HEK293 (cell line): Measurements from ENCODE around the gene VAV3.

Source experiments
- CTCF ChIA-PET: fragments of 350-600 bp; formaldehyde crosslinking; extraction: SDS; loops from one replicate; lab custom pipeline; 2021; ENCODE audit warnings: antibody characterized with exemption; lab: Yijun Ruan, JAX
- POLR2A ChIA-PET: fragments of 300-600 bp; formaldehyde crosslinking; extraction: SDS; loops from one replicate; lab custom pipeline; 2020; ENCODE audit warnings: antibody characterized with exemption, inconsistent platforms; lab: Yijun Ruan, JAX
- H3K27ac ChIP-seq: fragments of 200-500 bp; sonication (Bioruptor generic); 2 replicates; pipeline ENCODE4 v1.5.1; 2014; ENCODE audit warnings: low read depth, low read length, control low read depth, inconsistent platforms; ENCODE audit errors: extremely low read depth
- H3K36me3 ChIP-seq, 2 experiments: fragments of 200-500 bp in 1 of 2; sonication (Bioruptor generic) in 1 of 2; 1 replicate in 1 of 2; 2 replicates in 1 of 2; pipeline ENCODE4 v1.5.1; 2014 to 2017; ENCODE audit warnings: inconsistent platforms in 2 of 2, low read length in 2 of 2; ENCODE audit not compliant: control insufficient read depth in 2 of 2, insufficient read depth in 1 of 2
- H3K4me1 ChIP-seq: fragments of 200-500 bp; sonication (Bioruptor generic); 2 replicates; pipeline ENCODE4 v1.5.1; 2014; ENCODE audit warnings: mild to moderate bottlenecking, low read length, inconsistent platforms; ENCODE audit not compliant: control insufficient read depth, insufficient read depth
- H3K4me3 ChIP-seq: 2 replicates; pipeline ENCODE4 v1.5.1; 2011; ENCODE audit warnings: low read depth, mild to moderate bottlenecking, control low read depth, low read length, moderate library complexity
- H3K9me3 ChIP-seq: fragments of 200-500 bp; sonication (Bioruptor generic); 2 replicates; pipeline ENCODE4 v1.5.1; 2014; ENCODE audit warnings: low read depth, low read length, inconsistent platforms; ENCODE audit not compliant: control insufficient read depth, insufficient read depth
- AEBP2 ChIP-seq: fragments of 450-650 bp; formaldehyde crosslinking; IDR thresholded peaks from 2 replicates; pipeline ENCODE4 v1.5.1; 2016; ENCODE audit warnings: missing biosample characterization, missing genetic modification characterization, borderline replicate concordance
- GFI1B ChIP-seq: fragments of 450-650 bp; formaldehyde crosslinking; IDR thresholded peaks from 2 replicates; pipeline ENCODE4 v1.5.1; 2016; ENCODE audit warnings: missing biosample characterization, missing genetic modification characterization
- KLF16 ChIP-seq: fragments of 450-650 bp; formaldehyde crosslinking; IDR thresholded peaks from 2 replicates; pipeline ENCODE4 v1.5.1; 2017; ENCODE audit warnings: missing biosample characterization, missing genetic modification characterization
- ZNF169 ChIP-seq: fragments of 450-650 bp; formaldehyde crosslinking; IDR thresholded peaks from 2 replicates; pipeline ENCODE4 v1.5.1; 2016; ENCODE audit warnings: missing biosample characterization, missing genetic modification characterization
- ZNF174 ChIP-seq: fragments of 450-650 bp; formaldehyde crosslinking; IDR thresholded peaks from 2 replicates; pipeline ENCODE4 v1.5.0; 2017; ENCODE audit warnings: missing biosample characterization, mild to moderate bottlenecking, missing genetic modification characterization
- ZNF211 ChIP-seq: fragments of 450-650 bp; formaldehyde crosslinking; IDR thresholded peaks from 2 replicates; pipeline ENCODE4 v1.5.1; 2016; ENCODE audit warnings: low read depth, missing biosample characterization, missing genetic modification characterization
- ZNF311 ChIP-seq: fragments of 450-650 bp; formaldehyde crosslinking; IDR thresholded peaks from 2 replicates; pipeline ENCODE4 v1.5.1; 2017; ENCODE audit warnings: missing biosample characterization, missing genetic modification characterization, borderline replicate concordance
- ZNF391 ChIP-seq: fragments of 450-650 bp; formaldehyde crosslinking; IDR thresholded peaks from 2 replicates; pipeline ENCODE4 v1.5.1; 2016; ENCODE audit warnings: low read depth, missing biosample characterization, missing genetic modification characterization, borderline replicate concordance
- ZNF398 ChIP-seq: fragments of 450-650 bp; formaldehyde crosslinking; IDR thresholded peaks from 2 replicates; pipeline ENCODE4 v1.5.1; 2017; ENCODE audit warnings: missing biosample characterization, missing genetic modification characterization
- ZNF416 ChIP-seq: fragments of 450-650 bp; formaldehyde crosslinking; IDR thresholded peaks from 2 replicates; pipeline ENCODE4 v1.5.1; 2016; ENCODE audit warnings: missing biosample characterization, missing genetic modification characterization
- ZNF433 ChIP-seq: fragments of 450-650 bp; formaldehyde crosslinking; IDR thresholded peaks from 2 replicates; pipeline ENCODE4 v1.5.1; 2016; ENCODE audit warnings: missing biosample characterization, missing genetic modification characterization, low read depth
- ZNF473 ChIP-seq: fragments of 450-650 bp; formaldehyde crosslinking; IDR thresholded peaks from 2 replicates; pipeline ENCODE4 v1.5.1; 2017; ENCODE audit warnings: missing biosample characterization, missing genetic modification characterization
- ZNF510 ChIP-seq: fragments of 450-650 bp; formaldehyde crosslinking; IDR thresholded peaks from 2 replicates; pipeline ENCODE4 v1.5.1; 2018; ENCODE audit warnings: mild to moderate bottlenecking, missing genetic modification characterization, missing biosample characterization; ENCODE audit not compliant: insufficient replicate concordance
- ZNF621 ChIP-seq: fragments of 450-650 bp; formaldehyde crosslinking; IDR thresholded peaks from 2 replicates; pipeline ENCODE4 v1.5.1; 2017; ENCODE audit warnings: missing biosample characterization, missing genetic modification characterization
- ZNF629 ChIP-seq: fragments of 450-650 bp; formaldehyde crosslinking; IDR thresholded peaks from 2 replicates; pipeline ENCODE4 v1.5.1; 2017; ENCODE audit warnings: missing biosample characterization, missing genetic modification characterization
- ZNF664 ChIP-seq: fragments of 450-650 bp; formaldehyde crosslinking; IDR thresholded peaks from 2 replicates; pipeline ENCODE4 v1.5.1; 2016; ENCODE audit warnings: missing biosample characterization, missing genetic modification characterization
- TF ChIP-seq, protein P1 (sequence below): fragments of 450-650 bp; formaldehyde crosslinking; IDR thresholded peaks from 2 replicates; pipeline ENCODE4 v1.5.1; 2016; ENCODE audit warnings: missing biosample characterization, missing genetic modification characterization
- TF ChIP-seq, protein P2 (sequence below): fragments of 450-650 bp; formaldehyde crosslinking; IDR thresholded peaks from 2 replicates; pipeline ENCODE4 v1.5.1; 2016; ENCODE audit warnings: missing biosample characterization, missing genetic modification characterization, low read depth

The VAV3 gene

DNA sequence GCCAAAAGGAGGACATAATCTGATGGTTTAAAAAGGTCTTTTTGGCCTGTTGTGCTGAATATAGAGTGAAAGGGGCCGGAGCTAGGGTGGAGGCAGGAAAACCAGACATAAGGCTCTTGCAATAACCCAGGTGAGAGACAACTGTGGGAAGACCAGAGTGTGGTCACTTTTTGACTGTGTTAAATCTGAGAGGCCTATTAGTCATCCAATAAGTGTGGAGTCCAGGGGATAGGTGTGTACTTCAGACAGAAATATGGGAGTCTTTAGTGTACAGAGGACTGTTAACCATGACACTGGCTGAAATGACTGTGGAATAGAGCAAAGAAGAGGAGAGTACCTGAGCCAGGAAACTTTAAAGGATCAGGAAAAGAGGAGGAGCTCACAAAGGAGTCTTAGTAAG is 89.3 kb downstream of the VAV3 start:
- POLR2A ChIA-PET, result no interaction called here
- no peak for TF ChIP-seq ZNF621
- no peak for TF ChIP-seq ZNF473
- no peak for TF ChIP-seq ZNF416 (tag by site-specific recombination)
- H3K27ac ChIP-seq, result no peak overlapping the region
- H3K4me3 ChIP-seq, result no peak overlapping the region
- H3K9me3 ChIP-seq, result no peaks in the 10 kb centered on the region
- H3K36me3 ChIP-seq, result no peaks in the 10 kb centered on the region
- H3K4me1 ChIP-seq, result peaks cover 14% of the 10 kb centered on the region
- CTCF ChIA-PET, result no interaction called here

GRCh38 chr1:107874221-107874620 is 90.8 kb downstream of the VAV3 start:
- peaks cover 13% of the 10 kb centered on the region for H3K4me1 ChIP-seq
- H3K27ac ChIP-seq, result no peak overlapping the region
- no peak overlapping the region for H3K4me3 ChIP-seq
- no peak for TF ChIP-seq ZNF169 (tag by site-specific recombination)
- no peak for TF ChIP-seq GFI1B (tag by site-specific recombination)
- TF ChIP-seq, protein P1, sequence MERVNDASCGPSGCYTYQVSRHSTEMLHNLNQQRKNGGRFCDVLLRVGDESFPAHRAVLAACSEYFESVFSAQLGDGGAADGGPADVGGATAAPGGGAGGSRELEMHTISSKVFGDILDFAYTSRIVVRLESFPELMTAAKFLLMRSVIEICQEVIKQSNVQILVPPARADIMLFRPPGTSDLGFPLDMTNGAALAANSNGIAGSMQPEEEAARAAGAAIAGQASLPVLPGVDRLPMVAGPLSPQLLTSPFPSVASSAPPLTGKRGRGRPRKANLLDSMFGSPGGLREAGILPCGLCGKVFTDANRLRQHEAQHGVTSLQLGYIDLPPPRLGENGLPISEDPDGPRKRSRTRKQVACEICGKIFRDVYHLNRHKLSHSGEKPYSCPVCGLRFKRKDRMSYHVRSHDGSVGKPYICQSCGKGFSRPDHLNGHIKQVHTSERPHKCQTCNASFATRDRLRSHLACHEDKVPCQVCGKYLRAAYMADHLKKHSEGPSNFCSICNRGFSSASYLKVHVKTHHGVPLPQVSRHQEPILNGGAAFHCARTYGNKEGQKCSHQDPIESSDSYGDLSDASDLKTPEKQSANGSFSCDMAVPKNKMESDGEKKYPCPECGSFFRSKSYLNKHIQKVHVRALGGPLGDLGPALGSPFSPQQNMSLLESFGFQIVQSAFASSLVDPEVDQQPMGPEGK, result no peak
- TF ChIP-seq ZNF398, result no peak
- TF ChIP-seq AEBP2, result no peak
- TF ChIP-seq ZNF664, result no peak
- TF ChIP-seq ZNF211 (tag by site-specific recombination), result no peak
- TF ChIP-seq ZNF174 (tag by site-specific recombination), result no peak
- TF ChIP-seq KLF16, result no peak
- no peak for TF ChIP-seq ZNF510
- no peak for TF ChIP-seq ZNF391
- no peak for TF ChIP-seq ZNF311
- TF ChIP-seq, protein P2, sequence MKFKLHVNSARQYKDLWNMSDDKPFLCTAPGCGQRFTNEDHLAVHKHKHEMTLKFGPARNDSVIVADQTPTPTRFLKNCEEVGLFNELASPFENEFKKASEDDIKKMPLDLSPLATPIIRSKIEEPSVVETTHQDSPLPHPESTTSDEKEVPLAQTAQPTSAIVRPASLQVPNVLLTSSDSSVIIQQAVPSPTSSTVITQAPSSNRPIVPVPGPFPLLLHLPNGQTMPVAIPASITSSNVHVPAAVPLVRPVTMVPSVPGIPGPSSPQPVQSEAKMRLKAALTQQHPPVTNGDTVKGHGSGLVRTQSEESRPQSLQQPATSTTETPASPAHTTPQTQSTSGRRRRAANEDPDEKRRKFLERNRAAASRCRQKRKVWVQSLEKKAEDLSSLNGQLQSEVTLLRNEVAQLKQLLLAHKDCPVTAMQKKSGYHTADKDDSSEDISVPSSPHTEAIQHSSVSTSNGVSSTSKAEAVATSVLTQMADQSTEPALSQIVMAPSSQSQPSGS (tag by site-specific recombination), result no peak
- H3K36me3 ChIP-seq, result no peaks in the 10 kb centered on the region
- CTCF ChIA-PET, result interaction anchor here (1.0 kb wide), 1 partner anchor 8 kb away, joined by 3 read pairs; no protein-coding TSS in a partner anchor
- H3K9me3 ChIP-seq, result no peaks in the 10 kb centered on the region
- POLR2A ChIA-PET, result no interaction called here

DNA sequence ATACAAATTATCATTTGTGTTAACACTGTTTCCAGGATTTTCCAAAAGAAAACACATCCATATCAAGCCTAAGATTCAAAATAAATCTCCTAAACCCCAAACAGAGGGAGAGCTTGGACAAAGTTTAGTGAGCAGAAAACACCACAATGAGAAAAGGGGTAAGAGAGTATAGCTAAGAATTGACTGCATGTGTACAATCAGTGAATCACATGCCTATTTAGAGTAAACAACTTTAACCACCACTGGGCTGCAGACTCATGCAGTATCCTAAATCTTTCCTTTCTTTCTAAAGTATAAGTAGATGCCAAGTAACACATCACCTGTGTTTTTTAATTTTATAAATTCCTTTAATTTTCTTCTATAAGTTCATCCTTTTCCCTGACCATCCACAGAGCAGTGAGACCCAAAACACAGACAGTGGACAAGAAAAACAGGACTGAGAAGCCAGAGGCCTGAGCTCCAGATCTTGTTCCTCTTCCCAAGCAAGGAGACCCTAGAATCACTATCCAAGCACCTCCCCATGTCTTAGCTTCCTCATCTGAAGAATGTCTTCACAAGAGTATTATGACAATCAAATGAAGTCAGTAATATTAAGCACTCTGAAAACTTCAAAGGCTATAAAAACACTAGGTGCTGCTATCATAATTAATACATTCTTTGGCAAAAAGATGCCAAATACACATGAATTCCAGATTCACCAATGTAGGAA is 93.1 kb downstream of the VAV3 start:
- ChIA-PET POLR2A (no interaction called here), CTCF (no interaction called here)
- H3K4me1 ChIP-seq, result peaks cover under 1% of the 10 kb centered on the region; the same call in 1 of the 2 replicates
- H3K4me3 ChIP-seq, result no peak overlapping the region
- TF ChIP-seq ZNF629 (tag by site-specific recombination), result no peak
- no peak for TF ChIP-seq ZNF433 (tag by site-specific recombination)
- no peaks in the 10 kb centered on the region for H3K9me3 ChIP-seq
- no peak overlapping the region for H3K27ac ChIP-seq
- H3K36me3 ChIP-seq, result no peaks in the 10 kb centered on the region
